Bone marrow (tissue), 2 donors: ENCODE data around the gene ALLC.
"Not testable (repeated sequence)": the region's sequence is repeated elsewhere in the genome, so short reads cannot be mapped to it uniquely, and the experiment has no call there.

Experiments
- DNase-seq, 2 donors: peaks; one replicate each; lab custom pipeline; 2025; lab: John Stamatoyannopoulos, UW

ALLC gene

GRCh38 chr2:3657881-3658280 lies at the start of gene ALLC:
Gene ALLC (plus strand): TSS chr2:3658200. CDS start chr2:3671158, 12,958 bp downstream.
- DNase-seq = no peak

DNA sequence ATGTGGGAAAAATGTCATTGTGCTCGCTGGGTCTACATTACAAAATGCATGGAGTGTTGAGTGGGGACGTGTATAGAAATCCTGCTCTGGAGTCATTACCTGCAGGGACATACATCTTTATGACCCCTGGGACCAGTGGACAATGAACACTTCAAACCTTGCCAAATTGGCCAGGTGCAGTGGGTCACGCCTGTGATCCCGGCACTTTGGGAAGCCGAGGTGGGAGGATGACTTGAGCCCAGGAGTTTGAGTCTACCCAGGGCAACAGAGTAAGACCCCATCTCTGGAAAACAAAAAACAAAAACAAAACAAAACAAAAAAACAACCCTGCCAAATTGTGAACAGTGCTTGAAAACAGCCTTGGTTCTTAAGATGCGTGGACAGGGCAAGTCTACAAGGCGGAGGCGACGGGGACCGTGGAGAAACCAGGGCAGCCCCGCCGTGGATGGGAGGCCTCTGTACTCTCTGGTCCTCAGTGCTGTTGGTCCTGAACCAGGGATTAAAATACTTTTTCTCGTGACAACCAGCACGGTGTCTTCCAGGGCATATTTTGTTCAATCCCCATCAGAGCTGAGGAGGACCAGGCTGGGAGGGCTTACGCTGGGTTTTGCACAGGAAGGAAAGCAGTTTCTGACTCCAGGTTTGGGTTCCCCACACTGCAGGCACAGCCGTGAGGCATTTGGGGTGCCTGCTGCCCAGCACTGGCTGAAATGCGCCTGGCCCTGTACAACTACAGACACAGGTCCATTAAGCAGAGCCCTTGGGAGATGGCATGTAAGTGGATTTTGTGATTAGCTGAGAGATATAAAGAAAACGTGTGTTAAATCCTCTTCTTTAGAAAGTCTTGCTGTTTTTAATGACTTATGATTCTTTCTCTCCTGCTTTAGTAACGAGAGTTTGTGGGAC lies 49.4 kb upstream of the ALLC start:
- DNase-seq = no peak

DNA sequence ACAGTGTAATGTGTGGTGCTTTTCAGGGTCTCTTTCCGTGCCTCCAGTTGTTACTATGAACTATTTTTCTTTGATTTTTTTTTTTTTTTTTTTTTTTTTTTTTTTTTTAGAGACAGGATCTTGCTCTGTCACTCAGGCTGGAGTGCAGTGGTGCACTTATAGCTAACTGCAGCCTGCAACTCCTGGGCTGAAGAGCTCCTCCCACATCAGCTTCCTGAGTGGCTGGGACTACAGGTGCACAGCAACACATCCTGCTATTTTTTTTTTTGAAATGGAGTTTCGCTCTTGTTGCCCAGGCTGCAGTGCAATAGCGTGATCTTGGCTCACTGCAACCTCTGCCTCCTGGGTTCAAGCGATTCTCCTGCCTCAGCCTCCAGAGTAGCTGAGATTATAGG lies 48.7 kb upstream of the ALLC start:
- DNase-seq = not testable (repeated sequence)

DNA sequence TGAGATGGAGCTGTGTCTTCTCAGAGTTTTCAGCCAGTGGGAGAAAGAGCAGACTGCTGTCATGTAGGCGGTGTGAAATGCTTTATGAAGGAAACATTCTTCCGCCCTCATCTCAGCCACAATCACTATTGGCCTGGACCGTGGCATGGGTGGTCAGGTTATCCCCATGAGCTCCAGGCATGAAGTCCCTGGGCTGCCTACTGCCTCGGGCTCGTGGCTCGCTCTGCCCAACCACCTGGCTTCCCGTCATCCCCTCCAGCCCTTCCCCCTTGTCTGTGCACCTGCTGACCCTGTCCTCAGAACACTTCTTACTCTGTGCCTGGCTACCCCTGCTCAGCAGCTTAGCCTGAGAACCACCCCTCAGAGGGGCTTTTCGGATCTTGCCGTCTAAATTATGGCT lies 47.6 kb upstream of the ALLC start:
- DNase-seq = no peak

GRCh38 chr2:3610881-3611505 lies 47.0 kb upstream of the ALLC start:
- DNase-seq = no peak

DNA sequence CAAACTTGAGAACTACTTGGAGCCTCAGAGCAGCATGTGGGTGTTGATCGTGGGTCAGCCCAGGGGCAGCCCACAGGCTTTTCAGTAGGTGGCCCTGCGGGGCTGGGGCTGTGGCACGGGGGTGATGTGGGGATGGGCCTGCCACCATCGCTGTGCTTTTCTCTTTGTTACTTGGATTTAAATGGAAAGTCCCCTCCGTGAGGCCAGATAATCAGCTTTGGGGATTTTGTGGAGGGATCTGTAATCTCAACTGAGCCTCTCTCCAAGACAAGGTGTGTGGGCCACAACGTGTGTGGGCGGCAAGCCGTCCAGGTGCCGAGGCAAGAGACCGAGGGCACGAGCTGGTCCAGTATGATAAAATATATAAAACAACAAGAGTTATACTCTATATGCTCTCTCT lies 46.4 kb upstream of the ALLC start:
- DNase-seq = no peak

GRCh38 chr2:3612639-3613523 lies 45.1 kb upstream of the ALLC start:
- DNase-seq = no peak

DNA sequence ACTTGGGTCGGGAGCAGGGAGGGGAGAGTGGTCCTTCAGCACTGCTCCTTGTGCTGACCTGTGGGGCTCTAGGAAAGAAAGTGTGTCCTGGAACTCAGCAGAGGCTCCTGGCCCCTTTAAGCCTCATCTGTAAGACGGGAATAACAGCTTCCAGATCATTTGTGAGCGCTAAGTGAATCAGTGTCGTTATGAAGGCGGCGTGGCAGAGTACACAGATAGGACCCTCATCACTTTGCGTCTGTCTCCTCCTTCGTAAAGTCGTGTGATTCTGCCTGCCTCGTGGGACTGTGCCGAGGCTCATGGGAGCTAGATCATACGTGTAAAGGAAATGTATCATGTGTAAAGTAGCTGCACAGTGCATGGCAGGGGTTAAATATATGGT lies 44.5 kb upstream of the ALLC start:
- DNase-seq = no peak

DNA sequence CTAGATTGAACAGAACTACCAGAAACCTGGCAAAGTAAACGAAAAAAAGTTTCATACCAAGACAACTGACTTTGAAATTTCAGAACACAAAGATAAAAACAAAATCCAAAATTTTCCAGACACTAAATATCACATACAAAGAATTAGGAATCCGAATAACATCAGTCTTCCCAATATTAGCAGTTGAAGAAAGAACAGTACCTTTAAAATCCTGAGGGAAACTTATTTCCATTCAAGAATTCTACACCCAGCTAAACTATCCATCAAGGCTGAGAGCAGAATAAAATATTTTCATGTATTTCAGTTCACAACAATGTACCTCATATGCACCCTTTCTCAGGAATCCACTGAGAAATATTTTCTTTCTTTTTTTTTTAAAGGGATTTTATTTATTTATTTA lies 43.3 kb upstream of the ALLC start:
- not testable (repeated sequence) for DNase-seq

GRCh38 chr2:3615541-3616200 lies 42.3 kb upstream of the ALLC start:
- not testable (repeated sequence) for DNase-seq

DNA sequence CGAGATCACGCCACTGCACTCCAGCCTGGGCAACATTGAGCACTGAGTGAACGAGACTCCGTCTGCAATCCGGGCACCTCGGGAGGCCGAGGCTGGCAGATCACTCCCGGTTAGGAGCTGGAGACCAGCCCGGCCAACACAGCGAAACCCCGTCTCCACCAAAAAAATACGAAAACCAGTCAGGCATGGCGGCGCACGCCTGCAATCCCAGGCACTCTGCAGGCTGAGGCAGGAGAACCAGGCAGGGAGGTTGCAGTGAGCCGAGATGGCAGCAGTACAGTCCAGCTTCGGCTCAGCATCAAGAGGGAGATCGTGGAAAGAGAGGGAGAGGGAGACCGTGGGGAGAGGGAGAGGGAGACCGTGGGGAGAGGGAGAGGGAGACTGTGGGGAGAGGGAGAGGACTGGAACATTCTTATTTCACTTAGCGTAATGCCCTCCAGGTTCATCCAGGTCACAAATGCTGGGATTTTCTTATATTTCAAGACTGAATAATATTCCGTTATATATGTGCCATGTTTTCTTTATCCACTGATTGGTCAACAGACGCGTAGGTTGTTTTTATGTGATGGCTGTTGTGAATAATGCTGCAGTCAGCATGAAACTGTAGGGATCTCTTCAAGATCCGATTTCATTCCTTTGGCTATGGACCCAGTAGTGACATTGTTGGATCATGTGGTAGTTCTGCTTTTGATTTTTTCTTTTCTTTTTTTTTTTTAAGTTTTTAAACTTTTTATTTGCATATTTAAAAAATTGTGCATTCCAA lies 41.4 kb upstream of the ALLC start:
- DNase-seq = not testable (repeated sequence)

GRCh38 chr2:3617198-3617890 lies 40.7 kb upstream of the ALLC start:
- DNase-seq = no peak

DNA sequence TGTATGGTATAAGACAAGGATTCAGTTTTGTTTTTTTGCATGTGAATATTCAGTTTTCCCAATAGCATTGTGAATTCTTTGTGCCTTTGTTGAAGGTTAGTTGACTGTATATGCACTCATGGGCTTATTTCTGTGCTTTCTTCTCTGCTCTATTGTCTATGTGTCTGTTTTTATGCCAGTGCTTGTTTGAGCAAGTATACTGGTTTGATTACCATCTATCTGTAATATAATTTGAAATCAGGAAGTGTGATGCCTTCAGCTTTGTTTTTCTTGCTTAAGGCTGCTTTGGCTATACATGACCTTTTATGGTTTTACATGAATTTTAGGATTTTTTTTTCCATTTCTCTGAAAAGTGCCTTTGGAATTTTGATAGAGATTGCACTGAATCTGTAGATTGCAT lies 39.6 kb upstream of the ALLC start:
- DNase-seq = no peak

- no peak for DNase-seq
These were observed 39.0 kb upstream of the ALLC start for GRCh38 chr2:3619033-3619432.

- DNase-seq = not testable (repeated sequence)
These were observed 38.3 kb upstream of the ALLC start for GRCh38 chr2:3619661-3620060.

- no peak for DNase-seq
These were observed 37.2 kb upstream of the ALLC start for GRCh38 chr2:3620834-3621233.

GRCh38 chr2:3622967-3623366 lies 35.0 kb upstream of the ALLC start:
- no peak for DNase-seq

- DNase-seq = no peak
These were observed 33.8 kb upstream of the ALLC start for GRCh38 chr2:3624059-3624794.

GRCh38 chr2:3625186-3625585 lies 32.8 kb upstream of the ALLC start:
- no peak for DNase-seq
